ENCODE data around the gene ARCN1. TPM values are rescaled to one million over a fixed set of nuclear protein-coding genes. Genes with fewer than 3 reads are reported as not detected.

The ARCN1 gene
- total and polyA plus RNA-seq, 2 donors (not counting 1 experiment from before 2014, with no cell fraction given) = 42.9 to 83.2 TPM

DNA sequence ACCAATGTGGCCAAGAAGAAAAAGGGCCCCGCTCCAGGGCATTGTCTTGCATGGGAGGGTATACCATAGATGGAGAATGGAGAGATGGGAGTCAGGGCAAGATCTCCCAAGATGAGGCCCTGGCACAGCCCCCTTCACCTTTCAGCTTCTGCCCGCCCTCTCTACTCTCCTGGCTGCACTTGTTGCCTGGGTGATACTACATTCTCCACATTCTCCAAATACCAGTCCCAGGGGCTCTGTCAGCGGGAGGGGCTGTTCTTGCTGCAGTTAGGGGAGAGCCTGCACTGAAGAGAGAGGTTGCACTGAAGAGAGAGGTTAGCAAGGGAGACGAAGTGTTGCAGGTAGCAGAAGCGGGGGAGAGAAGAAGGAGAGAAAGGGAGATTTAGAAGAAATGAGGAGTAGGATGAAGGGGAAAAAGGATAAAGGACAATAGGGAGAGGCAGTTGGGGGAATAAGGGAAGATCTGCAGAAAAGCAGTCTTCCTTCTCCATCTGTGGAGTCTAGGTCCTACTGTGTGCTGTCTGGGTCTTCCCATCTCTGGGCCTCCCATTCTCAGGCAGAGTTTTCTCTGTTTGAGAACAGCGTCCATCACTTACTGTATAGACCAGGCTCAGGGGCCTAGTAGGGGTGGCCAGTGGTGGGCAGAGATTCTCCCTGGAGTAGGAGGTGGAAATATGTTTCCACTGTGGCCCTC is 43.2 kb downstream of the ARCN1 start:
- ATAC-seq (ENCODE audit: low read depth) (no peak), DNase-seq (no peak)
- H3K27ac ChIP-seq (ENCODE audit: low read length in 2 of 2) = no peak overlapping the region
- Mint-ChIP-seq H3K9me3 (ENCODE audit: insufficient read depth) (no peaks in the 10 kb centered on the region), H3K4me1 (peaks cover 8% of the 10 kb centered on the region), H3K27me3 (peaks cover 35% of the 10 kb centered on the region), H3K4me3 (no peak overlapping the region), H3K27ac (no peak overlapping the region)
- no peak overlapping the region for H2AFZ ChIP-seq (ENCODE audit: insufficient read depth, low read depth, low read length, poor library complexity, severe bottlenecking)
- TF ChIP-seq, protein P1, sequence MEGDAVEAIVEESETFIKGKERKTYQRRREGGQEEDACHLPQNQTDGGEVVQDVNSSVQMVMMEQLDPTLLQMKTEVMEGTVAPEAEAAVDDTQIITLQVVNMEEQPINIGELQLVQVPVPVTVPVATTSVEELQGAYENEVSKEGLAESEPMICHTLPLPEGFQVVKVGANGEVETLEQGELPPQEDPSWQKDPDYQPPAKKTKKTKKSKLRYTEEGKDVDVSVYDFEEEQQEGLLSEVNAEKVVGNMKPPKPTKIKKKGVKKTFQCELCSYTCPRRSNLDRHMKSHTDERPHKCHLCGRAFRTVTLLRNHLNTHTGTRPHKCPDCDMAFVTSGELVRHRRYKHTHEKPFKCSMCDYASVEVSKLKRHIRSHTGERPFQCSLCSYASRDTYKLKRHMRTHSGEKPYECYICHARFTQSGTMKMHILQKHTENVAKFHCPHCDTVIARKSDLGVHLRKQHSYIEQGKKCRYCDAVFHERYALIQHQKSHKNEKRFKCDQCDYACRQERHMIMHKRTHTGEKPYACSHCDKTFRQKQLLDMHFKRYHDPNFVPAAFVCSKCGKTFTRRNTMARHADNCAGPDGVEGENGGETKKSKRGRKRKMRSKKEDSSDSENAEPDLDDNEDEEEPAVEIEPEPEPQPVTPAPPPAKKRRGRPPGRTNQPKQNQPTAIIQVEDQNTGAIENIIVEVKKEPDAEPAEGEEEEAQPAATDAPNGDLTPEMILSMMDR (IDR thresholded peaks at IDR 0.05) = no peak
- ChIA-PET POLR2A (no interaction called here), CTCF (no interaction called here)
- H3K4me2 ChIP-seq (replicated peaks; ENCODE audit: low read depth, low read length, poor library complexity, severe bottlenecking) = no peak overlapping the region
- no peaks in the 10 kb centered on the region for H3K9me3 ChIP-seq (ENCODE audit: control extremely low read depth in 1 of 3, control insufficient read depth in 2 of 3, insufficient read depth in 1 of 3, low read length in 2 of 3)
- intact Hi-C loops (cut with micrococcal nuclease) = no loop called here
- H4K20me1 ChIP-seq (ENCODE audit: control insufficient read depth, insufficient read depth, low read length, poor library complexity, severe bottlenecking) = no peaks in the 10 kb centered on the region
- peaks cover 7 to 8% of the 10 kb centered on the region in 2 donors for H3K4me1 ChIP-seq (ENCODE audit: control insufficient read depth in 2 of 2, insufficient read depth in 2 of 2, low read length in 2 of 2)
- no peaks in the 10 kb centered on the region for H3K36me3 ChIP-seq (replicated peaks in 1 of 2; ENCODE audit: control extremely low read depth in 1 of 2, control insufficient read depth in 1 of 2, extremely low read depth in 1 of 2, insufficient read depth in 2 of 2, low read length in 1 of 2)
- H3K4me3 ChIP-seq (ENCODE audit: control extremely low read depth in 1 of 5, extremely low read depth in 1 of 5, insufficient read depth in 1 of 5, low read depth in 2 of 5, low read length in 4 of 5) = no peak overlapping the region
- 67% methylated on average over 3 of the region's 6 CpGs for WGBS (ENCODE audit: insufficient coverage)
- H3K9ac ChIP-seq (ENCODE audit: low read length) = no peak overlapping the region
- no peaks in the 10 kb centered on the region for H3K79me2 ChIP-seq (ENCODE audit: control insufficient read depth, insufficient read depth, low read length)
- H3K27me3 ChIP-seq (replicated peaks in 1 of 4; ENCODE audit: control extremely low read depth in 1 of 4, control insufficient read depth in 3 of 4, insufficient read depth in 4 of 4, low read length in 3 of 4) = peaks cover 0 to 33% (median 19%) of the 10 kb centered on the region in 4 experiments

DNA sequence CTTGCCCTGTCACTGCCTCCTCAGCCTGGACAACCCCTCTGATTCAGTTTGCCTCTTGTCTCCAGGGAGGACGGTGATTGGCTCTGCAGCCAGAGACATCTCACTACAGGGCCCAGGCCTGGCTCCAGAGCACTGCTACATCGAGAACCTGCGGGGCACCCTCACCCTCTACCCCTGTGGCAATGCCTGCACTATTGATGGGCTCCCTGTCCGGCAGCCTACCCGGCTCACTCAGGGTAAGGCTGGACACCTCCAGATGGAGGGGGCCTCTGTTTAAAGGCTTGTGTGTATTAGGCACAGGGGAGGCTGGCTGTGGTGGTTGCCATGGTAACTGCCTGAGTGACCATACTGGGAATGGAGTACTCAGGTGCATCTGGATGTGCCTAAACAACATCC is 43.8 kb downstream of the ARCN1 start:
- H3K4me2 ChIP-seq (replicated peaks; ENCODE audit: low read depth, low read length, poor library complexity, severe bottlenecking) = no peak overlapping the region
- Mint-ChIP-seq H3K4me3 (no peak overlapping the region), H3K4me1 (peaks cover 10% of the 10 kb centered on the region), H3K27ac (no peak overlapping the region), H3K27me3 (peaks cover 41% of the 10 kb centered on the region), H3K9me3 (ENCODE audit: insufficient read depth) (no peaks in the 10 kb centered on the region)
- peaks cover 0 to 36% (median 20%) of the 10 kb centered on the region in 4 experiments for H3K27me3 ChIP-seq (replicated peaks in 1 of 4; ENCODE audit: control extremely low read depth in 1 of 4, control insufficient read depth in 3 of 4, insufficient read depth in 4 of 4, low read length in 3 of 4)
- H3K4me3 ChIP-seq (ENCODE audit: control extremely low read depth in 1 of 5, extremely low read depth in 1 of 5, insufficient read depth in 1 of 5, low read depth in 2 of 5, low read length in 4 of 5) = no peak overlapping the region
- TF ChIP-seq, protein P1 (IDR thresholded peaks at IDR 0.05) = no peak
- TF ChIP-seq EZH2 (IDR thresholded peaks at IDR 0.05; ENCODE audit: borderline replicate concordance, insufficient read depth, low read depth, low read length, poor library complexity, severe bottlenecking) = no peak
- no peaks in the 10 kb centered on the region for H3K9me3 ChIP-seq (ENCODE audit: control extremely low read depth in 1 of 3, control insufficient read depth in 2 of 3, insufficient read depth in 1 of 3, low read length in 2 of 3)
- ChIA-PET POLR2A (no interaction called here), CTCF (no interaction called here)
- no peak overlapping the region for H3K9ac ChIP-seq (ENCODE audit: low read length)
- 90% methylated on average over 1 of the region's 5 CpGs for WGBS (ENCODE audit: insufficient coverage)
- peaks cover 8 to 10% of the 10 kb centered on the region in 2 donors for H3K4me1 ChIP-seq (ENCODE audit: control insufficient read depth in 2 of 2, insufficient read depth in 2 of 2, low read length in 2 of 2)
- intact Hi-C loops (cut with micrococcal nuclease) = no loop called here
- H2AFZ ChIP-seq (ENCODE audit: insufficient read depth, low read depth, low read length, poor library complexity, severe bottlenecking) = no peak overlapping the region
- no peaks in the 10 kb centered on the region for H4K20me1 ChIP-seq (ENCODE audit: control insufficient read depth, insufficient read depth, low read length, poor library complexity, severe bottlenecking)
- DNase-seq (no peak), ATAC-seq (ENCODE audit: low read depth) (no peak)
- no peaks in the 10 kb centered on the region for H3K79me2 ChIP-seq (ENCODE audit: control insufficient read depth, insufficient read depth, low read length)
- H3K27ac ChIP-seq (ENCODE audit: low read length in 2 of 2) = no peak overlapping the region
- no peaks in the 10 kb centered on the region for H3K36me3 ChIP-seq (replicated peaks in 1 of 2; ENCODE audit: control extremely low read depth in 1 of 2, control insufficient read depth in 1 of 2, extremely low read depth in 1 of 2, insufficient read depth in 2 of 2, low read length in 1 of 2)

Data from B cell (primary cell).